Fibroblast of mammary gland (primary cell): ENCODE data around the gene AGK.
A peak's percentile ranks its signal among the peaks of the same experiment; 100 is the strongest.
"Not testable (repeated sequence)": the region's sequence is repeated elsewhere in the genome, so short reads cannot be mapped to it uniquely, and the experiment has no call there.

Experiments
- DNase-seq: peaks from one replicate; pipeline ENCODE4 v3.0.0-alpha.2; 2010; ENCODE audit warnings: low read depth
- H3K4me3 ChIP-seq: 2 replicates; pipeline ENCODE4 v1.5.1; 2011; ENCODE audit warnings: low read depth, mild to moderate bottlenecking, low read length, moderate library complexity; ENCODE audit not compliant: control insufficient read depth
- CTCF ChIP-seq: conservative IDR thresholded peaks from 2 replicates; pipeline ENCODE4 v1.5.1; 2011; ENCODE audit warnings: low read depth, low read length, inconsistent platforms; ENCODE audit not compliant: control insufficient read depth, insufficient read depth

AGK gene

GRCh38 chr7:141550386-141551093, 670 bp upstream of the AGK start:
- H3K4me3 ChIP-seq, result peak overlapping the region; percentile 83
- TF ChIP-seq CTCF, result no peak
- peak; percentile 6 for DNase-seq

- no peak for DNase-seq
- no peak for TF ChIP-seq CTCF
- peak overlapping the region; percentile 83 for H3K4me3 ChIP-seq
These were observed 572 bp downstream of the AGK start for GRCh38 chr7:141551782-141552181.

GRCh38 chr7:141557360-141557759, 6.2 kb downstream of the AGK start:
- no peak for TF ChIP-seq CTCF
- no peak for DNase-seq

GRCh38 chr7:141557831-141558531, 6.8 kb downstream of the AGK start:
- DNase-seq, result peak; percentile 71
- H3K4me3 ChIP-seq, result not testable (repeated sequence)

More at GRCh38 chr7:141557360-141557759, 6.2 kb downstream of the AGK start:
- no peak overlapping the region for H3K4me3 ChIP-seq

- peak; percentile 72 for DNase-seq
- no peak overlapping the region for H3K4me3 ChIP-seq
- TF ChIP-seq CTCF, result no peak
These were observed 7.5 kb downstream of the AGK start for GRCh38 chr7:141558544-141559183.

- no peak overlapping the region for H3K4me3 ChIP-seq
- DNase-seq, result no peak
- no peak for TF ChIP-seq CTCF
These were observed 8.8 kb downstream of the AGK start for GRCh38 chr7:141559961-141560360.

- TF ChIP-seq CTCF, result no peak
- H3K4me3 ChIP-seq, result no peak overlapping the region
- no peak for DNase-seq
These were observed 10.8 kb downstream of the AGK start for GRCh38 chr7:141562036-141562435.
